ENCODE results near the gene MPND.

Gene MPND

GRCh38 chr19:4366666-4367335 is 23.4 kb downstream of the MPND start:
- no peak for DNase-seq (ENCODE audit: low spot score)

- DNase-seq (ENCODE audit: low spot score): no peak
Measured at GRCh38 chr19:4367336-4367723, 24.0 kb downstream of the MPND start.

- DNase-seq (ENCODE audit: low spot score): no peak
Measured at GRCh38 chr19:4367781-4368127, 24.4 kb downstream of the MPND start.

GRCh38 chr19:4368128-4368820 is 24.9 kb downstream of the MPND start:
- no peak for DNase-seq (ENCODE audit: low spot score)

DNA sequence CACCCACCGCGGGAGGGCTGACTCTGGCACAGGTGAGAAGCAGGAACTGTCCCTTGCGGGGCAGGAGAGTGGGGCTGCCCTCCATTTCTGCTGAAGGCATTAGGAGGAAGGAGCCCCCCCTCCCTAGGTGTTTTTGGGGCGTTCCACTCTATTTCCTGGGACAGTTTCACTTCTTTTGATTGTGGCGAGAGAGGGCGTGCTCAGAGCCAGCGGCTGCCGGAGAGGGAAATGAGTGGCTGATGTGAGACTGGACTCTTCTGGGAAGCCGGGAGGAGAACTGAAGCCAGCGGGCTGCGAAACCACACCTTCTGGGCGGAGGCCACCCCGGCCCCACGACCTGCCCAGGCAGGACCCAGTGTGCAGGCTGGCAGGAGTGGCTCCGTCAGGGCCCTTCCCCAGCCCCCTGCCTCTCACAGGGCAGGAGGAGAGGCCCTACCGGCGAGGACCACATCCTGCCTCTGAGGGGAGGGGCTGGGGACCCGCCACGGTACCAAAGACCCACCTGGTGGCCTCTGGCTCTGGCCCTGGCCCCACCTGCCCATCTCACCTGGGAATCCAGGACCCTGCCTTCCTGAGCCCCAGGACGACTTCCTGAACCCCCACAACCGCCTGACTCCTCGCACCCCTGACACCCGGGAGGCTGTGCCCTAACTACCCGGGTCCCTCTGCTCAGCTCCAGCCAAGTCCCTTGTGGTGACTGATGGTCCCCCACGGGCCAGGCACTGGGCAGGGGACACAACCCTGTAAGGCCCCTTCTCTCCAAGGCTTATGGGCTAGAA is 25.9 kb downstream of the MPND start:
- no peak for DNase-seq (ENCODE audit: low spot score)

- DNase-seq (ENCODE audit: low spot score): no peak
Measured at GRCh38 chr19:4369888-4370260, 26.5 kb downstream of the MPND start.

DNA sequence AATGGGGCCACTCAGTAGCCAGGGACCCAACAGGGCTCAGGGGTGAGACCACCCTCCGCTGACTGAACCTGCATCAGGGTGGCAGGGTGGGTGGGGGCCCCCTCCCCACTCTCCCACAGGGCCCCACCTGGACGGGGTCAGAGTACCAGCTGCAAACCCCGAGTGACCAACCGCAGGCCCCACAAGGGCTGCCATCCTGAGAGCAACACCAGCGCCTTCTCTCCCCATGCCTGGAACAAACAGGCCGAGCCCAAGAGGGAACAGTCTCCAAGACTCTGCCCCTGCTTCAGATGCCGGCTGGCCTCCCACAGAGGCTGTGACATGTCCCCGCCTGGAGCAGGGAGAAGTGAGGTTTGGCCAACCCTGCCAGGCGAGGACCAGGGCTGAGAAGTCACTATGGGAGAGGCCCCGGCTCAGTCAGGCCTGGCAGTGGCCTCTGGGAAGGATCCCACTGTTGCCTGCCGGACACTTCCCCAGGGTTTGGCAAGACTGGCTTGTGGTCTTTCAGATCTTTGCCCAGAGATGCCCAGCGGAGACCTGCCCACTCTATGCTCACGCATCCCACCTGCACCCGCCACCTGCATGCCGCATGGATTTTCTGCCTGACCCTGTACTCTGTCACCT is 27.2 kb downstream of the MPND start:
- DNase-seq (ENCODE audit: low spot score): no peak

DNA sequence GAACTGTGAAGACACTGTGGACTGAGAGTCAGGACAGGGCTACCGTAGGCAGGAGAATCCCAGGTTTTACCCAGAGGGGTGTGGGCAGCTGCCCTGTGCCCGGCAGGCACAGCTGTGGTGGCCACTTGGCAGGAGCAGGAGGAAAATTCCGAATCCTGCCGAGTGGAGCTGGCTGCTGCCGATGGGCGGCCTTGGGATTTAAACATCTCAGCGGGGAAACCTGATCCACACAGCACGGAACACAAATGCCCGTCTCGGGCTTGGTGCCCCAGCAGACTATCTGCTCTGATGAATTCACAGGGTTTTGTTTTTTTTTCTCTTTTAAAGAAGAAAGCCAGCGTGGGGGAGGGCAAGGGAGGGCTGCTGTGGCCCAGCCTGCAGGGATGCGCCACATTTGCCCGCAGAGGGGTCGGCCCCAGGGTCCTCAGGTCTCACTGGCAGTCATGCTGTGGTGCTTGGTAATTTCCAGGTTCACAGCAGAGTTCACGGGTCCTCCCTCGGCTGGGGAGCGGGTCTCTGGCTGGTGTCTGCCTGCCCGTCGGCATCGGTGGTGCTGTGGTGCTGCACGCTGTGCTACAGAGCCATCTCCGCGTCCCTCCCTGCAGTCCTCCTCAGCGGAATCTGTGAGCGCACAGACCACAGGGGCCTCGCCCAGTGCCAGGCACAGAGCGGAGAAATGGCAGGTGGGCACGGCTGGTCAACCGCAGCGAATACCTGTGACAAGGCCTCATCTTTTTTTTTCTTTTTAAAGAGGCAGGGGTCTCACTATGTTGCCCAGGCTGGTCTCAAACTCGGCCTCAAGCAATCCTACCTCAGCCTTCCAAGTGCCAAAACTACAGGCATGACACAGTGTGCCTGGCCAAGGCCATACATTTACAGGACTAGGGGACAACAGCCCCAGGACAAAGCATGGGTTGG is 28.1 kb downstream of the MPND start:
- DNase-seq (ENCODE audit: low spot score): no peak

GRCh38 chr19:4372165-4373012 is 29.0 kb downstream of the MPND start:
- DNase-seq (ENCODE audit: low spot score): no peak

DNA sequence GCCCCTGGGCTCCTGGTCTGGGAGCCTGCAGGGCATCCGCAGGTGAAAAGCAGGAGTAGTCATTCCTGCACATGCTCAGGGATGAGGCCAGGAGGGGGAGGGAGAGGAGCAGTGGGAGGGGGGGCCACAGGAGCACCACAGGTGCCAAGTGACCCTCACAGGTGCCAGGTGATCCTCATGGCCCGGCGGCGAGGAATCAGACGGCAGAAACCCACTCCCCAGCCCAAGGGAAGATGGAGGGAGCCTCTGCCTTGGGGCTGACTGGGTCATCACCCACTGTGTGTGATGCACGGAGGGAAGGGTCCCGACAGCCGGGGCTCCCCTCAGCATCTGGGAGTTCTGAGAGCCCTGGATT is 29.6 kb downstream of the MPND start:
- DNase-seq (ENCODE audit: low spot score): no peak

DNA sequence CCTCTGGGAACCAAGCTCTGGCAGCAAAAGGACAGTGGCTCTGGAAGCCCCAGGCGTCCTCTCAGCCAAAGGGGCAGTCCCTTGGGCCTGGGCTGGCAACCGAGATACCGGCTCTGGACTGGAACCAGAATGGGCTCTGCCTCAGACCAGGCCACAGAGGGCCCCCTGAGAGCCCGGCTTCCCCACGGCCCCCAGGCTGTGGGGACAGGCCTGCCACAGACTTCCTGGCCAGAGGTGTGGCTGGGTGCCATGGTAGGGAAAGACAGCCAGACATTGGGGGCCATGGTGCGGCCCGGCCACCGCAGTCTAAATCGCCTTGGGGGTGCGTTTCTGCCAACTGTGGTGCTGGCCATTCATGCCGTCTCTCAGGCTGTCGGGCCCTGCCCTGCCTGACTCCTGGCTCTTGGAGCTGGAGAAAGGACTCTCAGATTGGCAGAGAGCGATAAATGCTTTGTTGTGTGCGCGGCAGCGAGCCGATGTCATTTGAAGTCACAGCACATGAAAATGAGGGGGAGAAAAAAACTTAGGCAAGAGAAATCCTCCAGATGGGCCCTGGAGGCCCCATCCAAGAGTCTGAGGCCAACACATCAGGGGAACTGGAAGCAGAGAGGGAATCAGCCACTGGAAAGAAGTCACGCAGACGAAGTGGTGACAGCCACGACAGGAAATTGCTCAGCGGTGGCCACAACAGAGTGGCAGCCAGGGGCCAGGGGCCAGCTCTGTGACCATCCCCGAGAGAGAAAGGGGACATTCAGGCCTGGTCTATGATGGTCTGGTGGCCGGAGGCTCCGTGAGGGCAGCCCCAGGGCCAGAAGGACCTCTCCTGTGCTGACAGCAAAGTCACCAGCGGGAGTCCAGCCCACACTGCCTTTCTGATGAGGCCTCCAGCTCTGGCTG is 30.5 kb downstream of the MPND start:
- no peak for DNase-seq (ENCODE audit: low spot score)

GRCh38 chr19:4374498-4375163 is 31.3 kb downstream of the MPND start:
- DNase-seq (ENCODE audit: low spot score): no peak

DNA sequence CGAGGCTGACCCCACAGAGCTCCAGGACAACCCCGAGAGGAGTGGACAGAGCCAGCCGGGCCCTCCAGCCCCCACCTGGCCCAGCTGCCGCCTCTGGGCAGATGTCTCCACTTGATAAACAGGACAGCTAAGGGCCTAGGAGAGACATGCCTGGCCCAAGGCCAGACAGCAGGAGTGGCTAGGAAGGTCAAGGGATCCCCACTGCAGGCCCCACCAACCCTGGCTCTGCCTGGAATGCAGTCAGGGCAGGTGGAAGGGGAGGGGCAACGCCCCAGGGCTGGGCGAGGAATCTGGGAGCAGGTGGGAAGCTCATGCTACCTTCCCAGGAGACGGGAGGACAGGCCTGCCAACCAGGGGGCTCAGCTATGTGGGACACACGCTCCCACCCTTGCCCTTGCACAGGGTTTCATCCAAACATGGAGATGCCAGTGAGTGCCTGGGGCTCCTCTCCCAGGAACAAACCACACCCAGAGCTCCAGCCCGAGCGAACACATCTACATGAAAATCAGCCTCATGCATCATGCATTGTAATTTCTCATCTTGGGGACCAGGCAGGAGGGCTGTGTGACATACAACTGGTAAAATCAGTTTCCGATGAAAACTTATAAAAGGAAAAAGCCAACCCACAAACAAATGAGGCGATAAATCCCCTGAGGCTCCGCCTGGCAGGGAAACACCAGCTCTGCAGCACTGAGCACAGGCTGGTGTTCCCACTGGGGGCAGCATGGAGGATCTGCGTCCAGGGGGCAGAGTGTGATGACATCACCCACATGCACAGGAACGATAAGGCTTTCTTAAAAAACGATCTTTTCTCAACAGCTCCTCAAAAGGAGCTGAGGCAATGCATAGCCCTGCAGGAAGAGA is 32.0 kb downstream of the MPND start:
- DNase-seq (ENCODE audit: low spot score): no peak

GRCh38 chr19:4376028-4376670 is 32.8 kb downstream of the MPND start:
- DNase-seq (ENCODE audit: low spot score): no peak

- no peak for DNase-seq (ENCODE audit: low spot score)
Measured at GRCh38 chr19:4376671-4376990, 33.3 kb downstream of the MPND start.

GRCh38 chr19:4376991-4377781 is 33.8 kb downstream of the MPND start:
- no peak for DNase-seq (ENCODE audit: low spot score)

DNA sequence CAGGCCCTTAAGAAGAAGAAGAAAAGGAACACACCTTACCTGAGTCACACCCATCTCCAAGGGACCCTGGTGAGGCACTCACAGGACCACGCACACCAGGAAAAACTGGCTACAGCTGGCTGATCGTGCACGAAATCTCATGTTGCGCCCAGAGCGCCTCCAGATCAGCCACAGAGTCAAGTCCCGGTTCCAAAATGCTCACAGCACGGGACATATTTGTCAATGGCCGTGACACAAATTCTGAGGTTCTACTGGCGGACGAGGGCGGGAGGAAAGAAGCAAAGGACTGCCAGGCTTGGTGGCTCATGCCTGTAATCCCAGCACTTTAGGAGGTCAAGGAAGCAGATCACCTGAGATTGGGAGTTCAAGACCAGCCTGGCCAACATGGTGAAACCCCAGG is 35.5 kb downstream of the MPND start:
- no peak for DNase-seq (ENCODE audit: low spot score)
